ENCODE measurements around the gene RGS6. TPM values are rescaled to one million over a fixed set of nuclear protein-coding genes. Genes with fewer than 3 reads are reported as not detected.
A peak's percentile ranks its signal among the peaks of the same experiment; 100 is the strongest.

Gene RGS6
- total RNA-seq, 1 donor = not detected

GRCh38 chr14:72024043-72024407, 91.8 kb downstream of the RGS6 start:
- DNase-seq (ENCODE audit: insufficient read length, low spot score, missing footprints) = no peak
- Histone ChIP-seq H3K4me2 (ENCODE audit: insufficient read depth, low read length) (no peak overlapping the region), H3K4me1 (ENCODE audit: insufficient read depth, low read length) (no peaks in the 10 kb centered on the region), H3K27me3 (ENCODE audit: insufficient read depth, low read length) (no peaks in the 10 kb centered on the region), H3K79me2 (ENCODE audit: insufficient read depth, low read length) (no peaks in the 10 kb centered on the region), H3K27ac (ENCODE audit: low read depth, low read length) (no peak overlapping the region), H3K36me3 (ENCODE audit: insufficient read depth, low read length) (no peaks in the 10 kb centered on the region), H2AFZ (ENCODE audit: low read length) (no peak overlapping the region), H3K4me3 (ENCODE audit: insufficient read depth, low read length) (no peak overlapping the region), H4K20me1 (ENCODE audit: insufficient read depth, low read length) (no peaks in the 10 kb centered on the region), H3K9me3 (ENCODE audit: low read depth, low read length) (no peaks in the 10 kb centered on the region)
- TF ChIP-seq, protein P1, sequence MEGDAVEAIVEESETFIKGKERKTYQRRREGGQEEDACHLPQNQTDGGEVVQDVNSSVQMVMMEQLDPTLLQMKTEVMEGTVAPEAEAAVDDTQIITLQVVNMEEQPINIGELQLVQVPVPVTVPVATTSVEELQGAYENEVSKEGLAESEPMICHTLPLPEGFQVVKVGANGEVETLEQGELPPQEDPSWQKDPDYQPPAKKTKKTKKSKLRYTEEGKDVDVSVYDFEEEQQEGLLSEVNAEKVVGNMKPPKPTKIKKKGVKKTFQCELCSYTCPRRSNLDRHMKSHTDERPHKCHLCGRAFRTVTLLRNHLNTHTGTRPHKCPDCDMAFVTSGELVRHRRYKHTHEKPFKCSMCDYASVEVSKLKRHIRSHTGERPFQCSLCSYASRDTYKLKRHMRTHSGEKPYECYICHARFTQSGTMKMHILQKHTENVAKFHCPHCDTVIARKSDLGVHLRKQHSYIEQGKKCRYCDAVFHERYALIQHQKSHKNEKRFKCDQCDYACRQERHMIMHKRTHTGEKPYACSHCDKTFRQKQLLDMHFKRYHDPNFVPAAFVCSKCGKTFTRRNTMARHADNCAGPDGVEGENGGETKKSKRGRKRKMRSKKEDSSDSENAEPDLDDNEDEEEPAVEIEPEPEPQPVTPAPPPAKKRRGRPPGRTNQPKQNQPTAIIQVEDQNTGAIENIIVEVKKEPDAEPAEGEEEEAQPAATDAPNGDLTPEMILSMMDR (IDR thresholded peaks at IDR 0.05; ENCODE audit: extremely low read depth, low read depth, low read length) = peak; percentile 53

DNA sequence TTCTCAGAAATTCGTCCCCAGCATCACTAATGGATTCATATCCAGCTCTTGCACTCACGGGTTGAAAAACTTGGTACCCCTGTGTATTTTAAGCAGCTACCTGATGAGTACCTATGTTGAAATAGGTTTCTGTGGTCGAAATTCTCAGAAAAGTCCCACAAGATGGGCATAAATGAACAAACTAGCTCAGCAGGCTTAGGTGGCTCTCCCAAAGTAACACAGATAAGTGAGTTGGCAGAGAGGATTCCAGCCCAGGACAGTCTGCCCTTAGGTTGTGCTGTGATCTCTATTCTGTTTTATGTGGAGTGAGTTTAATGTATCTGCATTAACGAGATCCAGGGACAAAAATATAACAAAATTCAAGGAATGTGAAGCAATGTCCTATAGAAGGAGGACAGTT, 92.3 kb downstream of the RGS6 start:
- TF ChIP-seq, protein P1 (IDR thresholded peaks at IDR 0.05; ENCODE audit: extremely low read depth, low read depth, low read length) = no peak

DNA sequence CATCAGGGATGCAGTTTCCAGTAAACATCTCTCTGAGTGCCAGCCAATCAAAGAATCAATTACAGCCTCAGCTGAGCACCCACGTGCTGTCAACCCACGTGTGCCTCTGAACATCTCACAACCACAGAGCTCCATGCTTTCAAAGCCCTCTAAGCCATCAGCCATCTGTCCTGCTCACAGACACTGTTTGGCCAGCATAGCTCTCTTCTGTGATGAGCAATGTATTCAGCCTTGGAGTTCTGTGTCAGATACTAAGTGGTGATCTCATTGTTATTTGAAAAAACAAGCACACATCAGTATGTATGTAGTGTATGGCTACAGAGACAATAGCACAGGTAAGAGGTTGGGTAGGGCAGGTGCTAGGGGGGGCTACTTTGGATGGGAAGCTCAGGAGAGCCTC, 94.3 kb downstream of the RGS6 start:
- TF ChIP-seq, protein P1 (IDR thresholded peaks at IDR 0.05; ENCODE audit: extremely low read depth, low read depth, low read length) = no peak
- no peaks in the 10 kb centered on the region for H3K27me3 ChIP-seq (ENCODE audit: insufficient read depth, low read length)
- no peaks in the 10 kb centered on the region for H3K36me3 ChIP-seq (ENCODE audit: insufficient read depth, low read length)
- no peaks in the 10 kb centered on the region for H3K4me1 ChIP-seq (ENCODE audit: insufficient read depth, low read length)
- no peak overlapping the region for H3K4me2 ChIP-seq (ENCODE audit: insufficient read depth, low read length)
- no peak for DNase-seq (ENCODE audit: insufficient read length, low spot score, missing footprints)
- H3K27ac ChIP-seq (ENCODE audit: low read depth, low read length) = no peak overlapping the region
- no peak overlapping the region for H2AFZ ChIP-seq (ENCODE audit: low read length)
- H3K9me3 ChIP-seq (ENCODE audit: low read depth, low read length) = no peaks in the 10 kb centered on the region
- H4K20me1 ChIP-seq (ENCODE audit: insufficient read depth, low read length) = no peaks in the 10 kb centered on the region
- H3K79me2 ChIP-seq (ENCODE audit: insufficient read depth, low read length) = no peaks in the 10 kb centered on the region
- H3K4me3 ChIP-seq (ENCODE audit: insufficient read depth, low read length) = no peak overlapping the region

More for the DNA sequence above, 92.3 kb downstream of the RGS6 start:
- Histone ChIP-seq H3K4me1 (ENCODE audit: insufficient read depth, low read length) (no peaks in the 10 kb centered on the region), H3K4me2 (ENCODE audit: insufficient read depth, low read length) (no peak overlapping the region), H3K27ac (ENCODE audit: low read depth, low read length) (no peak overlapping the region), H3K79me2 (ENCODE audit: insufficient read depth, low read length) (no peaks in the 10 kb centered on the region), H2AFZ (ENCODE audit: low read length) (no peak overlapping the region), H3K9me3 (ENCODE audit: low read depth, low read length) (no peaks in the 10 kb centered on the region), H3K4me3 (ENCODE audit: insufficient read depth, low read length) (no peak overlapping the region), H4K20me1 (ENCODE audit: insufficient read depth, low read length) (no peaks in the 10 kb centered on the region), H3K27me3 (ENCODE audit: insufficient read depth, low read length) (no peaks in the 10 kb centered on the region), H3K36me3 (ENCODE audit: insufficient read depth, low read length) (no peaks in the 10 kb centered on the region)
- no peak for DNase-seq (ENCODE audit: insufficient read length, low spot score, missing footprints)

- no peaks in the 10 kb centered on the region for H3K27me3 ChIP-seq (ENCODE audit: insufficient read depth, low read length)
- H2AFZ ChIP-seq (ENCODE audit: low read length) = no peak overlapping the region
- H4K20me1 ChIP-seq (ENCODE audit: insufficient read depth, low read length) = no peaks in the 10 kb centered on the region
- no peak overlapping the region for H3K4me3 ChIP-seq (ENCODE audit: insufficient read depth, low read length)
- no peaks in the 10 kb centered on the region for H3K79me2 ChIP-seq (ENCODE audit: insufficient read depth, low read length)
- H3K4me1 ChIP-seq (ENCODE audit: insufficient read depth, low read length) = no peaks in the 10 kb centered on the region
- no peak overlapping the region for H3K4me2 ChIP-seq (ENCODE audit: insufficient read depth, low read length)
- no peaks in the 10 kb centered on the region for H3K9me3 ChIP-seq (ENCODE audit: low read depth, low read length)
- no peak for DNase-seq (ENCODE audit: insufficient read length, low spot score, missing footprints)
- TF ChIP-seq, protein P1 (IDR thresholded peaks at IDR 0.05; ENCODE audit: extremely low read depth, low read depth, low read length) = no peak
- no peaks in the 10 kb centered on the region for H3K36me3 ChIP-seq (ENCODE audit: insufficient read depth, low read length)
- H3K27ac ChIP-seq (ENCODE audit: low read depth, low read length) = no peak overlapping the region
These were observed 94.8 kb downstream of the RGS6 start for GRCh38 chr14:72027061-72027460.

All from osteoblast (primary cell).